GM23248 (cell line): Measurements from ENCODE around the gene EPHB3. TPM values are rescaled to one million over a fixed set of nuclear protein-coding genes. Genes with fewer than 3 reads are reported as not detected.
A peak's percentile ranks its signal among the peaks of the same experiment; 100 is the strongest.

Source experiments
- DNase-seq: peaks from one replicate; pipeline ENCODE4 v3.0.0-alpha.2; 2015
- H2AFZ ChIP-seq: fragments of 200-600 bp; sonication (generic); 2 replicates; pipeline ENCODE4 v1.6.1; 2016; ENCODE audit warnings: antibody characterized with exemption
- H3F3A ChIP-seq: fragments of 200-600 bp; sonication (generic); 2 replicates; pipeline ENCODE4 v1.6.1; 2016; ENCODE audit warnings: mild to moderate bottlenecking, antibody characterized with exemption, mixed run types; ENCODE audit not compliant: insufficient read depth
- H3K27ac ChIP-seq: fragments of 200-600 bp; sonication (generic); 2 replicates; pipeline ENCODE4 v1.5.1; 2016; ENCODE audit warnings: mild to moderate bottlenecking
- H3K27me3 ChIP-seq: fragments of 200-600 bp; sonication (generic); replicated peaks from 2 replicates; pipeline ENCODE4 v1.6.1; 2016; ENCODE audit warnings: mild to moderate bottlenecking; ENCODE audit not compliant: insufficient read depth
- H3K36me3 ChIP-seq: fragments of 200-600 bp; sonication (generic); 2 replicates; pipeline ENCODE4 v1.6.1; 2016; ENCODE audit warnings: low read depth, mild to moderate bottlenecking
- H3K4me1 ChIP-seq: fragments of 200-600 bp; sonication (generic); 2 replicates; pipeline ENCODE4 v1.6.1; 2016; ENCODE audit warnings: mild to moderate bottlenecking; ENCODE audit not compliant: insufficient read depth
- H3K4me2 ChIP-seq: fragments of 200-600 bp; sonication (generic); one replicate; pipeline ENCODE4 v1.6.1; 2016; ENCODE audit warnings: mild to moderate bottlenecking; ENCODE audit not compliant: unreplicated experiment
- H3K4me3 ChIP-seq: fragments of 200-600 bp; sonication (generic); 2 replicates; pipeline ENCODE4 v1.5.1; 2016; ENCODE audit warnings: mild to moderate bottlenecking
- H3K79me2 ChIP-seq: fragments of 200-600 bp; sonication (generic); 2 replicates; pipeline ENCODE4 v1.6.1; 2016; ENCODE audit warnings: mild to moderate bottlenecking; ENCODE audit not compliant: insufficient read depth
- H3K9ac ChIP-seq: fragments of 200-600 bp; sonication (generic); 2 replicates; pipeline ENCODE4 v1.6.1; 2016; ENCODE audit warnings: mild to moderate bottlenecking
- H3K9me2 ChIP-seq: fragments of 200-600 bp; sonication (generic); 2 replicates; pipeline ENCODE4 v1.6.1; 2016; ENCODE audit warnings: mixed run types, mild to moderate bottlenecking, moderate library complexity; ENCODE audit not compliant: insufficient read depth
- H3K9me3 ChIP-seq: fragments of 200-600 bp; sonication (generic); one replicate; pipeline ENCODE4 v1.6.1; 2017; ENCODE audit warnings: low read depth
- H4K20me1 ChIP-seq: fragments of 200-600 bp; sonication (generic); 2 replicates; pipeline ENCODE4 v1.6.0; 2016; ENCODE audit not compliant: insufficient read depth
- EZH2 ChIP-seq: fragments of 200-600 bp; sonication (generic); IDR thresholded peaks from 2 replicates; pipeline ENCODE4 v1.6.1; 2018; ENCODE audit warnings: antibody characterized with exemption, mild to moderate bottlenecking; ENCODE audit not compliant: insufficient read depth, poor library complexity, severe bottlenecking
- EZH2phosphoT487 ChIP-seq: fragments of 200-600 bp; sonication (generic); IDR thresholded peaks from 2 replicates; pipeline ENCODE4 v1.6.1; 2018; ENCODE audit warnings: antibody characterized with exemption, moderate library complexity, mild to moderate bottlenecking, low read depth; ENCODE audit not compliant: insufficient read depth
- WGBS, 2 experiments: methylation state at CpG; one replicate each; pipeline ENCODE4 v1.1.6; 2015 to 2017; ENCODE audit warnings: low lambda C conversion rate in 2 of 2, low coverage in 1 of 2; ENCODE audit errors: missing lambda C conversion rate in 2 of 2; 5-methylcytosine and 5-hydroxymethylcytosine counted together
- in situ Hi-C: fragments of 300-500 bp; cut with MboI; formaldehyde crosslinking; loops from 2 replicates; pipeline ENCODE4 v1.15.0; 2020
- polyA plus RNA-seq: library from polyadenylated mRNA; unstranded; fragments of >200 nt; fragmentation: Nextera tagmentation; extraction: Ambion mirVana; gene quantifications from 2 replicates; pipeline ENCODE4 v1.2.1, GENCODE V29; 2016
- total RNA-seq: library from RNA; depleted of rRNA; stranded (reverse); fragments of >200 nt; shearing (Covaris generic); gene quantifications from 2 replicates; pipeline ENCODE4 v1.2.3, GENCODE V29; 2014

EPHB3 gene
- total and polyA plus RNA-seq, 2 experiments from 2014 or later, result 1.7 to 3.0 TPM

DNA sequence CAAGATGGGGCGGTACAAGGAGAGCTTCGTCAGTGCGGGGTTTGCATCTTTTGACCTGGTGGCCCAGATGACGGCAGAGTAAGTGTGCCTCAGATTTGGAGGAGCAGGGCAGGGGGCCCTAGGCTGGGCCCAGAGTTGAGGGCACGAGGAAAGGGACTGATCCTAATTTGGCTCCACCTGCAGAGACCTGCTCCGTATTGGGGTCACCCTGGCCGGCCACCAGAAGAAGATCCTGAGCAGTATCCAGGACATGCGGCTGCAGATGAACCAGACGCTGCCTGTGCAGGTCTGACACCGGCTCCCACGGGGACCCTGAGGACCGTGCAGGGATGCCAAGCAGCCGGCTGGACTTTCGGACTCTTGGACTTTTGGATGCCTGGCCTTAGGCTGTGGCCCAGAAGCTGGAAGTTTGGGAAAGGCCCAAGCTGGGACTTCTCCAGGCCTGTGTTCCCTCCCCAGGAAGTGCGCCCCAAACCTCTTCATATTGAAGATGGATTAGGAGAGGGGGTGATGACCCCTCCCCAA is 19.8 kb downstream of the EPHB3 start:
- TF ChIP-seq EZH2phosphoT487 (no peak), EZH2 (no peak)
- Histone ChIP-seq H4K20me1 (no peaks in the 10 kb centered on the region), H3K4me1 (peaks cover 17% of the 10 kb centered on the region), H2AFZ (no peak overlapping the region), H3K9ac (no peak overlapping the region), H3K9me2 (no peaks in the 10 kb centered on the region), H3K9me3 (no peaks in the 10 kb centered on the region), H3K4me2 (no peak overlapping the region), H3K27me3 (no peaks in the 10 kb centered on the region), H3K36me3 (no peaks in the 10 kb centered on the region), H3K4me3 (no peak overlapping the region), H3F3A (peaks cover 11% of the 10 kb centered on the region), H3K27ac (no peak overlapping the region), H3K79me2 (no peaks in the 10 kb centered on the region)
- no peak for DNase-seq
- in situ Hi-C loops, result no loop called here
- WGBS, 2 experiments, result 83 to 84% methylated on average over 14 to 15 of the region's 15 CpGs

DNA sequence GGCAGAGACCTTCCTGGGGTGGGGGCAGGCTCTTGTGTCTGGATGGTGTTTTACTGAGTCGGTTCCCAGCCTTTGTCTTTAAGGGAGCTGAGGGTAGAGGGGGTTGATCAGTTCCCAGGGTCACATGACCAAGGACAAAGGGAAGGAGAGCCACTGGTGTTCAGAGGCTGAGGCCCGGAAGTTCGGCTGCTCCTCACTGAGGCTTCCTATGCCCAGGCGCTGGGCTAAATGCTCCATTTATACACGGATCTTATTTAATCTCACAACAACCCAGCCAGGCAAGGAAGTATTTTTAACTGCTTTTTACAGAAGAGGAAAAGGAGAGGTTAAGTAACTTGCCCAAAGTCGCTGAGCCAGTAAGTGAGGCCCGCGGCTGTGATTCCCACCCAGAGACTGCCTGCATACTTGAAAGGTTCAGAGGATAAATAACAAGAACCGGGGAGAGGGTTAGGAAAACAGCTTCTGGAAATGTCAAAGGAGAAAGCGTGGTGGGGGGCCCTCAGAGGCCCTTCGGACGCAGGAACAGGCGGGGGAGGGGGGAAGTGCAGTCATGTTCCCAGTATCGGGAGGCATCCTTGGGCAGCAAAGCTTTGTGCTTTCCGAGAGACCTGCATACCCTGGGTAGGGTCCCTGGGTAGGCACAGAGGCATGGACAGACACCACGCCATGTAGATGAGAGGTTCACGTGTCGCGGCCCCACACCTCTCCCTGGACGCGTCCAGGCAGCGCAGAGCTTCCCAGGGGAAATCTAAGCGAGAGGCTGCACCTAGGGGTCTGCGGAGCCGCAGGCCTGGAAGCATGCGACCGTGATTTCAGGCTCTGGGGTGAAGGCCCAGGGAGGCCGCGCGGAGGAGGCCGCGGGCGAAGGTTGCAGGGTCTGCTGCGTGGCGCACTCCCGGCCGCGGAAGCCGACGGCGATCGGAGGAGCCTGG is 21.3 kb downstream of the EPHB3 start:
- H3K27ac ChIP-seq, result peak overlapping the region; percentile 83
- in situ Hi-C loops, result no loop called here
- H3K9ac ChIP-seq, result peak overlapping the region; percentile 90
- no peaks in the 10 kb centered on the region for H3K9me2 ChIP-seq
- peak overlapping the region; percentile 80 for H3K4me2 ChIP-seq
- no peaks in the 10 kb centered on the region for H3K79me2 ChIP-seq
- peak; percentile 91 for DNase-seq
- H3K4me1 ChIP-seq, result peaks cover 17% of the 10 kb centered on the region
- peak overlapping the region; percentile 75 for H2AFZ ChIP-seq
- H3K9me3 ChIP-seq, result no peaks in the 10 kb centered on the region
- no peaks in the 10 kb centered on the region for H3K27me3 ChIP-seq
- TF ChIP-seq EZH2phosphoT487 (no peak), EZH2 (no peak)
- no peaks in the 10 kb centered on the region for H4K20me1 ChIP-seq
- H3K36me3 ChIP-seq, result no peaks in the 10 kb centered on the region
- 3 to 4% methylated on average over 30 to 34 of the region's 42 CpGs for WGBS, 2 experiments
- peak overlapping the region; percentile 76 for H3K4me3 ChIP-seq
- H3F3A ChIP-seq, result peaks cover 11% of the 10 kb centered on the region

DNA sequence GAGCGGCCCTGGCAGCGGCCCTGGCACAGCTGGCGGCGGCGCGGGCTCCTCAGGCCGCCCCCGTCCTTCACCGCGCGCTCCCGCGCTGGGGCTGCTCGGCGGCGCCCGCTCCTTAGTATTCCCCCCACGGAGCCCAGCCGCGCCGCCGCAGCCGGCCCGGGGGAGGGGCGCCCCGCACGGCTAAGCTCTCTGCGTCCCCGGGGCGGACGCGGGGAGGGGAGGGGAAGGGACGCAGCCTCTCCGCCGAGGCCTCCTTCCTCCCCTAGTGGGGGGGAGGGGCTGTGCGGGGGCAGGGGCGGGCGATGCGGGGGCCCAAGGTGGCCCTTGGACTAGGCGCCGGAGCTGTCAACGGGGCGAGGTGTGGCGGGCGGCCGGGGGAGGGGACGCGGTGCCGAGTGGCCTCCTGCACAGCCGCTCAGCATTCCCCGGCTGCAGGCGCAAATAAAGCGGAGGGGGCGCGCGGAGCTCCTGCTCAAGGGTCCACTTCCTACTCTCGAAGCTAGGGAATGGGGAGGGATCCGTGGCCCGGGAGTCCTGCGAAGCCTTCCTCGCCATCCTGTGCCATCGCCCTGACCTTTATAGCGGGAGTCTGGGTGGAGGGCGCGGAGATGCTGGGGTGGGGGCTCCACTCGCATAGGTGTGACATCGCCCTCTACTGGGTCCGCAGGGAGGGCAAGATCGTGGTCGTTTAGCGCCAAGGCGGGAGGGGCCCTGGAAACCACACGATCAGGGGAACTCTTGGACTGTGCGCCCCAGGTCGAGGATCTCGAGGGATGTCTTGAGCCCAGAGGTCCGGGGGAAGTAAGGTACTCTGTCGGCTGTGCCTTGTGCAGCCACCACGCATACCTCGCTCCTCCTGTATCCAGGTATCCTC is 22.2 kb downstream of the EPHB3 start:
- peak overlapping the region; percentile 90 for H3K9ac ChIP-seq

DNA sequence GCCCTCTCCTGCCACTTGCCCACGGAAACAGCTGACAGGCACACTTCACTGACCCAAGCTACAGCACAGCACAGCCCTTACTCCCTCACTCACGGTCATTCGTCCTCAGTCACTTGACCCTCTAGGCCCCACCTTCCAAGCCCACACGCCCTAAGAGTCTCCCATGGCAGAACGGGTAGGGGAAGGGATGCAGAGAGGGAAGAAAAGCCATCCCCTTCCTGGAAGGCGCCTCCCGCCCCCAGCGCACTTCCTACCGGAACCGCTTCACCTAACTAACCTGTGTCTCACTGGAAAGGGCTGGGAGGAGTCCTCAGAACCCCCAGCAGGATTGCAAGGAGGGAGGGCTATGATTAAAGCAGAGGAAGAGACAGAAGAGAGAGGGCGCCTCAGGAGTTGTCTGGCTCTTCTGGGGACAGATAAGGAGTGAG is 22.9 kb downstream of the EPHB3 start:
- Histone ChIP-seq H3K9ac (no peak overlapping the region), H3K27ac (no peak overlapping the region), H3K4me3 (no peak overlapping the region), H3K36me3 (no peaks in the 10 kb centered on the region), H3K27me3 (no peaks in the 10 kb centered on the region), H3K4me1 (peaks cover 17% of the 10 kb centered on the region), H4K20me1 (no peaks in the 10 kb centered on the region), H3K4me2 (no peak overlapping the region), H2AFZ (no peak overlapping the region), H3K9me3 (no peaks in the 10 kb centered on the region), H3K9me2 (no peaks in the 10 kb centered on the region), H3K79me2 (no peaks in the 10 kb centered on the region), H3F3A (peaks cover 11% of the 10 kb centered on the region)
- 90 to 91% methylated on average over 11 of the region's 11 CpGs for whole genome bisulfite sequencing, 2 experiments
- no peak for DNase-seq
- TF ChIP-seq EZH2, result no peak
- no peak for TF ChIP-seq EZH2phosphoT487
- in situ Hi-C loops, result no loop called here

More for the DNA sequence above, 22.2 kb downstream of the EPHB3 start:
- DNase-seq, result peak; percentile 82
- no peaks in the 10 kb centered on the region for H4K20me1 ChIP-seq
- no peaks in the 10 kb centered on the region for H3K27me3 ChIP-seq
- H2AFZ ChIP-seq, result peak overlapping the region; percentile 75
- H3K4me2 ChIP-seq, result peak overlapping the region; percentile 80
- H3K9me3 ChIP-seq, result no peaks in the 10 kb centered on the region
- peaks cover 11% of the 10 kb centered on the region for H3F3A ChIP-seq
- TF ChIP-seq EZH2phosphoT487, result no peak
- TF ChIP-seq EZH2, result no peak
- peaks cover 17% of the 10 kb centered on the region for H3K4me1 ChIP-seq
- WGBS, 2 experiments, result 45 to 69% methylated on average over 28 to 58 of the region's 80 CpGs
- no peaks in the 10 kb centered on the region for H3K9me2 ChIP-seq
- H3K36me3 ChIP-seq, result no peaks in the 10 kb centered on the region
- H3K27ac ChIP-seq, result no peak overlapping the region; the same call in 1 of the 2 replicates
- H3K79me2 ChIP-seq, result no peaks in the 10 kb centered on the region
- in situ Hi-C loops, result no loop called here
- peak overlapping the region; percentile 76 for H3K4me3 ChIP-seq
